Keratinocyte (primary cell): ENCODE results near the gene AOAH. TPM values are rescaled to one million over a fixed set of nuclear protein-coding genes. Genes with fewer than 3 reads are reported as not detected.

Experiments used
- DNase-seq: peaks from one replicate; pipeline ENCODE4 v3.0.0-alpha.2; 2011; ENCODE audit warnings: low read depth, missing footprints, low spot score
- FAIRE-seq: peaks from 2 replicates; lab custom pipeline; 2011; peaks lifted over from hg19 to GRCh38; lab: Jason Lieb, UNC
- H2AFZ ChIP-seq: 2 replicates; pipeline ENCODE4 v1.6.0; 2012; ENCODE audit warnings: low read length, control low read depth, inconsistent platforms; ENCODE audit not compliant: control insufficient read depth
- H3K27ac ChIP-seq: 2 replicates; pipeline ENCODE4 v1.5.1; 2011; ENCODE audit warnings: low read length; ENCODE audit not compliant: control insufficient read depth, insufficient read depth
- H3K27me3 ChIP-seq: 3 replicates; pipeline ENCODE4 v1.6.0; 2011; ENCODE audit warnings: low read length; ENCODE audit not compliant: control insufficient read depth, insufficient read depth; ENCODE audit errors: extremely low read depth
- H3K36me3 ChIP-seq, 2 experiments: 2 replicates in 1 of 2; 3 replicates in 1 of 2; pipeline ENCODE4 v1.5.1; 2011; ENCODE audit warnings: low read length in 2 of 2, mild to moderate bottlenecking in 1 of 2; ENCODE audit not compliant: control insufficient read depth in 2 of 2, insufficient read depth in 2 of 2; ENCODE audit errors: extremely low read depth in 1 of 2
- H3K4me1 ChIP-seq: 3 replicates; pipeline ENCODE4 v1.5.1; 2011; ENCODE audit warnings: low read length; ENCODE audit not compliant: control insufficient read depth, insufficient read depth; ENCODE audit errors: extremely low read depth
- H3K4me2 ChIP-seq: 3 replicates; pipeline ENCODE4 v1.6.0; 2011; ENCODE audit warnings: low read depth, low read length; ENCODE audit not compliant: control insufficient read depth, insufficient read depth; ENCODE audit errors: extremely low read depth
- H3K4me3 ChIP-seq, 3 experiments: fragments of 200-600 bp in 1 of 3; sonication (generic) in 1 of 3; 2 replicates in 2 of 3; 3 replicates in 1 of 3; pipeline ENCODE4 v1.5.1; 2011 to 2016; ENCODE audit warnings: low read length in 3 of 3, mild to moderate bottlenecking in 3 of 3, control low read depth in 2 of 3, inconsistent platforms in 1 of 3, low read depth in 1 of 3, mixed read lengths in 1 of 3, mixed run types in 1 of 3, moderate library complexity in 1 of 3; ENCODE audit not compliant: control insufficient read depth in 2 of 3, insufficient read depth in 2 of 3; ENCODE audit errors: extremely low read depth in 1 of 3
- H3K79me2 ChIP-seq: 2 replicates; pipeline ENCODE4 v1.6.0; 2012; ENCODE audit warnings: low read length; ENCODE audit not compliant: control insufficient read depth, insufficient read depth
- H3K9ac ChIP-seq: 3 replicates; pipeline ENCODE4 v1.6.0; 2011; ENCODE audit warnings: low read length; ENCODE audit not compliant: control insufficient read depth, insufficient read depth; ENCODE audit errors: extremely low read depth
- H3K9me1 ChIP-seq: 3 replicates; pipeline ENCODE4 v1.6.0; 2011; ENCODE audit warnings: low read length; ENCODE audit not compliant: control insufficient read depth, insufficient read depth; ENCODE audit errors: extremely low read depth
- H3K9me3 ChIP-seq: 2 replicates; pipeline ENCODE4 v1.5.1; 2012; ENCODE audit warnings: low read depth, low read length; ENCODE audit not compliant: control insufficient read depth
- H4K20me1 ChIP-seq: 3 replicates; pipeline ENCODE4 v1.6.0; 2011; ENCODE audit warnings: low read length; ENCODE audit not compliant: control insufficient read depth, insufficient read depth; ENCODE audit errors: extremely low read depth
- CTCF ChIP-seq, 3 experiments: IDR thresholded peaks in 1 of 3; conservative IDR thresholded peaks in 1 of 3; optimal IDR thresholded peaks in 1 of 3; 2 replicates in 2 of 3; 3 replicates in 1 of 3; pipeline versions ENCODE3 to v1.5.1; 2011; ENCODE audit warnings: low read length in 3 of 3, mild to moderate bottlenecking in 3 of 3, moderate library complexity in 2 of 3, control low read depth in 1 of 3, inconsistent platforms in 1 of 3; ENCODE audit not compliant: insufficient read depth in 2 of 3; ENCODE audit errors: extremely low read depth in 1 of 3
- EZH2 ChIP-seq: IDR thresholded peaks from one replicate; pipeline ENCODE4 v1.6.1; 2012; ENCODE audit warnings: inconsistent platforms, mild to moderate bottlenecking, low read length, moderate library complexity
- dilution Hi-C: fragments of 300-500 bp; cut with MboI; formaldehyde crosslinking; loops from one replicate; pipeline ENCODE4 v1.7.0; 2020; ENCODE audit warnings: low sequenced_read_pairs; ENCODE audit not compliant: extremely low pct_ligation_motif_present
- polyA plus RNA-seq, 5 experiments: library from polyadenylated mRNA; depleted of rRNA in 3 of 5; stranded (reverse) in 3 of 5; stranded (forward) in 1 of 5; unstranded in 1 of 5; fragments of >200 nt; gene quantifications; 1 replicate in 1 of 5; 2 replicates in 3 of 5; 3 replicates in 1 of 5; pipeline versions ENCODE4 v1.2.1 to v1.2.3, GENCODE V29; 2011 to 2012; ENCODE audit warnings: missing spikeins in 2 of 5, low read depth in 1 of 5, low replicate concordance in 1 of 5

Gene AOAH
- polyA plus RNA-seq, 1 donor (not counting 4 experiments of a cell fraction or from before 2014, with no cell fraction given) = 0.43 TPM

GRCh38 chr7:36640682-36641081 is 83.6 kb downstream of the AOAH start:
- no peaks in the 10 kb centered on the region for H4K20me1 ChIP-seq
- H3K4me2 ChIP-seq = no peak overlapping the region
- no peak overlapping the region for H3K9ac ChIP-seq
- no peak overlapping the region for H3K4me3 ChIP-seq
- dilution Hi-C loops = no loop called here
- H3K9me1 ChIP-seq = no peaks in the 10 kb centered on the region
- TF ChIP-seq CTCF (optimal IDR thresholded peaks at IDR 0.05 in 1 of 3, IDR thresholded peaks at IDR 0.05 in 1 of 3, conservative IDR thresholded peaks at IDR 0.05 in 1 of 3; ENCODE audit: extremely low read depth in 1 of 3, insufficient read depth in 2 of 3, low read length in 3 of 3) (no peak), EZH2 (no peak)
- H3K79me2 ChIP-seq = no peaks in the 10 kb centered on the region
- no peaks in the 10 kb centered on the region for H3K36me3 ChIP-seq
- no peak overlapping the region for H2AFZ ChIP-seq
- H3K4me1 ChIP-seq = no peaks in the 10 kb centered on the region
- DNase-seq = no peak
- no peak overlapping the region for H3K27ac ChIP-seq
- no peak for FAIRE-seq
- no peaks in the 10 kb centered on the region for H3K27me3 ChIP-seq
- H3K9me3 ChIP-seq = no peaks in the 10 kb centered on the region

- H3K4me3 ChIP-seq = no peak overlapping the region
- no peaks in the 10 kb centered on the region for H3K27me3 ChIP-seq
- DNase-seq = no peak
- dilution Hi-C loops = no loop called here
- no peak overlapping the region for H3K27ac ChIP-seq
- no peaks in the 10 kb centered on the region for H3K9me1 ChIP-seq
- no peak for FAIRE-seq
- H3K9ac ChIP-seq = no peak overlapping the region
- H3K9me3 ChIP-seq = no peaks in the 10 kb centered on the region
- H2AFZ ChIP-seq = no peak overlapping the region
- H4K20me1 ChIP-seq = no peaks in the 10 kb centered on the region
- no peaks in the 10 kb centered on the region for H3K4me1 ChIP-seq
- no peak overlapping the region for H3K4me2 ChIP-seq
- H3K79me2 ChIP-seq = no peaks in the 10 kb centered on the region
- H3K36me3 ChIP-seq = no peaks in the 10 kb centered on the region
- no peak for TF ChIP-seq EZH2
These were observed 84.5 kb downstream of the AOAH start for GRCh38 chr7:36639826-36640225.

DNA sequence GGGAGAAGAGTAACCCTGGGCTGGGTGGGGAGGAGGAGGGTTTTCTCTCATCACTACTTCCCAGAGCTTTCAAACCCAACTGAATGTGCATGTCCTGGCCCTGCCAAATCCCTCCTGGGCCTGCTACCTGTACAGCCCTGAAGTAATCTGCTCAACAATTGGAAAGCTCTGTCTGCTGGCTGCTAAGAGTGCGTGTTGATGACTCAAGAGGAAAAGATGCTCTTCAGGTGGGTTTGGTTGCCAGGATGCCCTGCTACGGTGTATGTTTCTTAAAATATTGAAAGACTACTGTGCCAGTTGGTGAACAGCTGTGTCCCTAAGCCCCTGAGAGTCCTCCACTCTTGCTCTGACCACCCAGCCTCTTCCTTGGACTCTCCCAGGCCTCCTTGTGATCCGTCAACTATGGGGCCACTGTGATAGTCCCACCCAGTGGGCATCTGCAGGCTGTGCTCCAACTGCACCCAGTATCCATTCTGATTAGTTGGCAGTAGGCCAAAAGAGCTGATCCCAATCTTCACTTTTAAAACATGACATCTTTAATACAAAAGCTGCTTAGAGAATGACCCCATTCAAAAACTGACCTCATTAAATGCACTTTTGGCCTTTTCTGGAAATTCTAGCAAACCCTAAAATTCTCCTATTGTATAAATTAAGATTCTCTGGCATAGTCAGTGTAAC is 85.6 kb downstream of the AOAH start:
- Histone ChIP-seq H3K9ac (no peak overlapping the region), H3K79me2 (no peaks in the 10 kb centered on the region), H3K27ac (no peak overlapping the region), H3K9me3 (no peaks in the 10 kb centered on the region), H3K36me3 (no peaks in the 10 kb centered on the region), H3K27me3 (no peaks in the 10 kb centered on the region), H3K4me1 (no peaks in the 10 kb centered on the region), H3K4me3 (no peak overlapping the region), H3K4me2 (no peak overlapping the region), H2AFZ (no peak overlapping the region), H4K20me1 (no peaks in the 10 kb centered on the region), H3K9me1 (no peaks in the 10 kb centered on the region)
- dilution Hi-C loops = no loop called here
- DNase-seq = no peak
- TF ChIP-seq EZH2 (no peak), CTCF (optimal IDR thresholded peaks at IDR 0.05 in 1 of 3, IDR thresholded peaks at IDR 0.05 in 1 of 3, conservative IDR thresholded peaks at IDR 0.05 in 1 of 3; ENCODE audit: extremely low read depth in 1 of 3, insufficient read depth in 2 of 3, low read length in 3 of 3) (no peak)
- no peak for FAIRE-seq
